ENCODE data around the gene MUC22.
"Not testable (repeated sequence)": the region's sequence is repeated elsewhere in the genome, so short reads cannot be mapped to it uniquely, and the experiment has no call there.

The MUC22 gene

DNA sequence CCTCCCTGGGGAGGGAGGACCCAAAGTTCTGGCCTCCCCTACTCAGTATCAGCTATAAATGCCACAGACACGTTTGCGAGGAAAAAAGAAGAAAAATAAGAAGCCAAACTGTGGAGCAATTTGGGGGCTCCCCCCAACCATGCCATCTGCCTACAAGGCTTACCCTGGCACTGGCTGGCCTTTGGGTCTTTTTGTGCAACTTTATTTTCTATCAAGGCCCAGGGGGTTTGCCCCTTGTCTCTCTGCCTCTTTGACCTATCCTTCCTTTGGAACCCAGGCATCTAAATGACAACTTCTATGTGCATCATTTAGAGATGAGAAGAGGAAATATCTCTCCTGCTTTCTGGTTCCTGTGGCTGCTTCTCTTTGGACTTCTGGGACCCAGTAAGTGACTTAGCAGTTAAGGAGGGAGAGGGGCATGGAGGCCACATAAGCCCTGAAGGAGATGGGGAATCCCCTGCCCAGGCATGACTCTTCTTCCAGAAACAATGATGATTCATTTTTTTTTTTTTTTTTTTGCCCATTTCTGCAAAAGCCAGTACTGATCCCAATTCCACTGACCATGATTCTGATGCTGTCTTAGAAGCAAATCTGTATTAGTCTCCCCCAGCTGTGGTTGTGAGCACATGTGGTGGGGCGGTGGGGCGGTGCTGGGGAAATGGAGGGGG lies at the start of gene MUC22:
TSS of gene MUC22 (plus strand) at position 82 of the 668 bp plus-strand sequence. CDS start at position 315, 233 bp downstream.
- no peak for DNase-seq

DNA sequence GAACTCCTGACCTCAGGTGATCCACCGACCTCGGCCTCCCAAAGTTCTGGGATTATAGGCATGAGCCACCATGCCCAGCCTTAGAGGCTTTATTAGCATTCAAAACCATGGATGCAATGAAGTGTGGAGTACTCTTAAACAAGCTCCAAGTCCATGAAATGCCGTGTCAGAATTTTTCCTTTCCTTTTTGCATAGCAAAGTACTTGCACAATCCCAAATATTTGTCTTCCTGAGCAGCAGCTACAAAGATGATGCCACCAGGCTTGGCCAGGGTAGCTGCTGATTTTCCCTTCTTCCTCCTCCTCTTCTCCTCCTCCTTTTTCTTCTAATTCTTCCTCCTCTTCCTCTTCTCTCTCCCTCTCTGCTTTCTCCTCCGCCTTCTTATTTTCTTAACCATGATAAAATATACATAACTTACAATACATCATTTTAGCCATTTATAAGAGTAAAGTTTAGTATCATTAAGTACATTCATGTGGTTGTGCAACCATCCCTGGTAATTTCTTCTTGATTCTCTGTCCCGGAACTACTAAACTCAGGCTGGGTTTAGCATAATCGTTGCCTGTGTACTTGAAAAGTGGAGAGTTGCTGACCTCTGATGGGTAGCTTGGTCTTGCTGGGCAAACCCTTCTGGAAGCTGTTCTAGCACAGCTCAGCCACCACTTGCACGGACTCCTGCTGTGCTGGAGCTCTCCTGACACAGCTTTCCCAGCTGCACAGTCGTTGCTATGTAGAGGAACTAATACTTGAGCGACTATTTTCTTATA lies 49.2 kb upstream of the MUC22 start:
- DNase-seq = no peak

DNA sequence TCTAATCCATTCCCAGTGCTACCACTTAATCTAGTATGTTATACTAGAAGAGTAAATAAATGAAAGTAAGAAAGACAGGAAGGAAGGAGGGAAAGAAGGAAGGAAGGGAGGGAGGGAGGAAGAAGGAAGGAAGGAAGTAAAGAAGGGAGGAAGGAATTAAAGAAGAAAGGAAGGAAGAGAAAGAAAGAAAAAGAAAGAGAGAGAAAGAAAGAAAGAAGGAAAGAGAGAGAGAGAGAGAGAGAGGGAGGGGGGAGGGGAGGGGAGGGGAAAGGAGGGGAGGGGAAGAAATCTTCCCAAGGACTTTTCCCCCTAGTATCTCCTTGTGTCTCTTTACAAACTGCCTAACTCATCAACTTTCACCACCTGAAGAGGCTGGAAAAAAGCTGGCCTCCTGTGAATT lies 47.6 kb upstream of the MUC22 start:
- no peak for DNase-seq

DNA sequence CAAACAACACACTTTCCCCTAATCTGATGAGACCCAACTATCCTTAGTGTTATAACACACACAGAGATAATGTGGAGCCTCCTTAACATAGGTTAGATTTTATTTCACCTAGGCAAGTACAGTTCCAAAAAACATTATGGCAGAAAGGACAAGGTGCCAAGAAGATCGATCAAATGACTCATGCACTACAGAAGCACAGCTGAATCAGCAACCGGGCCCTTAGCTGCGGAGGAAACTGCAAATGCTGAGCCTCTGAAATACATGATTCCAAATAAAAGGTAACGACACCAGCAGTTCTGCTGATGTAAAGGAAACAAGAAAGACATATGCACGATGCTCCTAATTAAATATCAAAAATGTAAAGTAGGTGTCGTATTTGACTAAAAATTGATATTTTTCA lies 46.6 kb upstream of the MUC22 start:
- no peak for DNase-seq

DNA sequence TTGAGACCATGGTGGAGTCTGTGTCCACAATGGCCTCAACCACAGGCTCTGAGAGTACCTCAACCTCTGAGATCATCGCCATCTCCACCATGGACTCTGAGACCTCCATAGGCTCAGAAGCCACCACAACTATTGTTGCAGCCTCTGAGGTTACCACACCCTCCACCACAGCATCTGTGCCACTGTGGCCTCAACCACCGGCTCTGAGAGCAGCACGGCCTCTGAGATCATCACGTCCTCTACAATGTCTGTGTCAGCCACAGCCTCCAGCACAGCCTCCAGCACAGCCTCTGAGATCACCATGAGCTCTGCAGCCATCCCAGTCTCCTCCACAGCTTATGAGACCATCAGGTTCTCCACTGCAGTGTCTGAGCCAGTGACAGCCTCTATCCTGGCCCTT lies 46.2 kb upstream of the MUC22 start:
- DNase-seq = no peak

DNA sequence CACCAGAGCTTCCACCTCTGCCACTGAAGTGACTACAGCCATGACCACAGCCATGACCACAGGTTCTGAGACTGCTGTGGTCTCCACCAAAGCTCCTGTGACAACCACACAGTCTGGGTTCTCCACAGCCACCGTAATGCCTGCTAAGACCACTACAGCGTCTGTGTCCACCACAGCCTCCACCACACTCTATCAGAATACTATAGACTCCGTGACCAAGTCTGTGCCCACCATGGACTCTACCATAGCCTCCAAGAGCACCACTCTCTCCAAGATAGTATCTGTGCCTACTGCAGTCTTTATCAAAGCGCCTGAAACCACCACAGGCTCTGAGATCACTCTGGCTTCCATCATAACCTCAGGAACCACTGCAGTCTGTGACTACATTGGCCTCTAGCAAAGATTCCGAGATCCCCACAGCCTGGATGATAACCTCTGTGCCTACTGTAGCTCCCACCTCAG lies 45.1 kb upstream of the MUC22 start:
- DNase-seq = no peak

DNA sequence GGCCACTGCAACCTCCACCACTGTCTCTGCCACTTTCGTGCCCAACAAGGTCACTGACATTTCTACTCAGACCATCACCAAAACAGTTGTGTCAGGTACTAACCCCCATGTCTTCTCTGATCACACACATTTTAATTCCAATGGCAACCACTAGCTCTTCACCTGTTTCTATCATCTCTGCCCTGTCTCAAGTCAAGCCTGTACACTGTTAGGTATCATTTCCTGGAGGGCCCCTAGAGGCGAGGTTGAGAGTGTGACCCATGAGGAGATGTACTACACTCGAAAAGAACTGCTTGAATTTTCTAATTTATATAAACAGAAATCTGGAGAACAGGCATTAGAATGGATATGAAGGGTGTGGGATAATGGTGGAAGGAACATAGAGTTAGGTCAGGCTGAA lies 44.1 kb upstream of the MUC22 start:
- no peak for DNase-seq

DNA sequence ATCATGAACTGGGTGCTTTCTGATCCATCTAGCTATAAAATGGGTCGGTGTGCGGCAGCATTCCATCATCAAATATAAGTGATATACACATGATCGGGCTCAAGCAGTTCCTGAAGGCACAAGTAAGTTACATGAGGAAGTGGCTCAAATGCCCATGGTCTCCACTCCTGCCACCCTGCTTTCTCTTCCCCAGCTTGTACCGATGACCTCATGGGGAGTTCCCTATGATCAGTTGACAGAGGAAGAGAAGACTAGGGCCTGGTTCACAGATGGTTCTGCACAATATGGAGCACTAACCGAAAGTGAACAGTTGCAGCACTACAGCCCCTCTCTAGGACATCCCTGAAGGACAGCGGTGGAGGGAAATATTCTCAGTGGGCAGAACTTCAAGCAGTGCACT lies 41.1 kb upstream of the MUC22 start:
- not testable (repeated sequence) for DNase-seq

DNA sequence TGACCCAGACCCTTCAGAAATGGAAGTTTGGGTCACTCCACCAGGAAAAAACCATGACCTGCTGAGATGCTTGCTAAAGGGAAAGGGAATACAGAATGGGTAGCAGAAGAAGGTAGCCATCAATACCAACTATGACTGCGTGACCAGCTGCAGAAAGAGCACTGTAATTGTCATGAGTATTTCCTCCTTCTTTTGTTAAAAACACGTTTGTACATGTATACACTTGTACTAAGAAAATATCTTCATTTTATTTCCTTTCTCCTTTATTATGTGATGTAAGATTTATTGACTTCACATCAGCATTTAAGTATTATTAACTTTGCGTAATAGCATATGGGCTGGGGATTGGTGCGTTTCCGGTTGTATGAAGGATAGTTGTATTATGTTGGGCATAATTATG lies 39.3 kb upstream of the MUC22 start:
- DNase-seq = no peak

DNA sequence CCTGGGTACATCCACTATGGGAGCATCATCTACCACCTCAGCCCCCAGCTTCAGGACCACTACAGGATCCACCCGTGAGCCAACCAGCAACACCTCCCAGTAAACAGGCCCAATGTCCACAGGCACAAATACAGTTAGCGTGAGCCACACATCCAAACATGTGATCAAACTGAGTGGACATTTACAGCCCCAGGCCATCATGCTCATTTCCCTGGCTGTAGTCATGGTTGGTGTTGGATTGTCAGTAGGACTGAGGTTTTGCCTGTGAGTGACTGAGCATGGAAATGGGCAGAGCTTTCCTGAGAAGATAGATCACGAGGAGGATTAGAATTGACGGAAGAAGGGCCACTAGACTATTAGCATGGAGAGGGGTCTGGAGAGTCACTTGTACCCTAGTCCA lies 37.5 kb upstream of the MUC22 start:
- DNase-seq = no peak

DNA sequence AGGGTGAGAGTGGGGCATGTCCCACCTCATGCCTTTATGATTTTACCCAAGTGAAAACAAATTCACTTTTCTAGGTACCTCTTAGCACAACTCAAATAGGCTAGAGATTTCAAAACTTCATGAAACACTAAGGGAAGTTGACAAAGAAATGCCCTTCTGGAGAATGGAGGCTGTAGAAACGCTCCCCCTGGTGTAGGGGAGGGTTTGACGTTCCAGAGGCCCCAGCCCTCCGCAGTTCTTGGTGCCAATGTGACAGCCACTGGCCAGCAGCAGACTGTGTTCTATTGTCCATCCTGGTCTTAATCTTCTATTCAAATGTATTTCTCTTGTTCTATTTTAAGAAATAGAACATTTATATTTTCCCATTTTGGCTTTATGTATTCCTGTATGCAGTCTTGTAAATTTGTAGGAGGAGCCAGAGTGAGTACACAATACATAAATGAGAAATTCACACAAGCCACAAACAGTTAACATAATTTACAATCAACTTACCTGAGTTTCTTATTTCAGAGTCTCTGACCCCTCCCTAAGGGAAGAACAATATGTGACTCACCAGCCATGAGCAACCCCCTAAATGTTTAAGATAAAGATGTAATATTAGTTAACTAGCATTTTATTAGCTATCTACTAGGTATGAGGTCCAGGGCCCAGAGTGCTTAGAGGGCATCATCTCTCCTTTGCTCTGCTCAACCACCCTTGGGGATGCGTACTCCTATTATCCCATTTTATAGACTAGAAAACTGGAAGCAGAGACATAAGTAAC lies 35.6 kb upstream of the MUC22 start:
- no peak for DNase-seq

DNA sequence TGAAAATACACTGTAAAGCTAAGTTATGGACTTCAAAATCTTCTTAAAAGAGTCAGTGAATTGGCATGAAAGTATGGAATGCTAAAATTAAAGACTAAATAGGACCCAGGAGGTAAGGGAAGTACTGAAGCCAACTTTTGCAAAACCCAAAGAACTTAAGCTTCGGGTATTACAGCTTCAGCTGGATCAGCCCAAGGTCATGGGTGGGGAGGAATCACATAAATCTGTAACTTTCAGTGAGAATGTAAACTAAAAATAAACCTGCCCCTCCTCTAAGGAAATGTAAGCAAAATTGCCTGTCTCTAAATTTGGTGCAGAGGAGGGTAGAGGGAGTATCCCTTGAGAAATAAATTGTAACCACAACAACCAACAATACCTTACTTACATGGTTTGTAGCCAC lies 31.1 kb upstream of the MUC22 start:
- no peak for DNase-seq

DNA sequence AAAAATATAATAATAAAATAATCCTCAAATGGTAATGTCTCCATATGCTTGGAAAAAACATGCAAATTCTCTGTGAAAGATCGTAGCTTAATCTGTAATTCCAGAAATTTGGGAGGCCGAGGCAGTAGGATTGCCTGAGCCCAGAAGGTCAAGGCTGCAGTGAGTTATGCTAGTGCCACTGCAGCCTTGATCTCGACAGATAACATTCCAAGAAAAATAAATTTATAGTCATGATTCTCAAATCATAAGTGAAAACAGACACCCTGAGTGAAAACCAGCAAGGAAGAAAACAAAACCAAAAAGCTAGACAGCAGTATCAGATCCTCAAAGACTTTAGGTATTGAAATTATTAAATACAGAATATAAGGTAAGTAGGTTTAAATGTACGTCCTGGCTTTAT lies 30.6 kb upstream of the MUC22 start:
- no peak for DNase-seq

DNA sequence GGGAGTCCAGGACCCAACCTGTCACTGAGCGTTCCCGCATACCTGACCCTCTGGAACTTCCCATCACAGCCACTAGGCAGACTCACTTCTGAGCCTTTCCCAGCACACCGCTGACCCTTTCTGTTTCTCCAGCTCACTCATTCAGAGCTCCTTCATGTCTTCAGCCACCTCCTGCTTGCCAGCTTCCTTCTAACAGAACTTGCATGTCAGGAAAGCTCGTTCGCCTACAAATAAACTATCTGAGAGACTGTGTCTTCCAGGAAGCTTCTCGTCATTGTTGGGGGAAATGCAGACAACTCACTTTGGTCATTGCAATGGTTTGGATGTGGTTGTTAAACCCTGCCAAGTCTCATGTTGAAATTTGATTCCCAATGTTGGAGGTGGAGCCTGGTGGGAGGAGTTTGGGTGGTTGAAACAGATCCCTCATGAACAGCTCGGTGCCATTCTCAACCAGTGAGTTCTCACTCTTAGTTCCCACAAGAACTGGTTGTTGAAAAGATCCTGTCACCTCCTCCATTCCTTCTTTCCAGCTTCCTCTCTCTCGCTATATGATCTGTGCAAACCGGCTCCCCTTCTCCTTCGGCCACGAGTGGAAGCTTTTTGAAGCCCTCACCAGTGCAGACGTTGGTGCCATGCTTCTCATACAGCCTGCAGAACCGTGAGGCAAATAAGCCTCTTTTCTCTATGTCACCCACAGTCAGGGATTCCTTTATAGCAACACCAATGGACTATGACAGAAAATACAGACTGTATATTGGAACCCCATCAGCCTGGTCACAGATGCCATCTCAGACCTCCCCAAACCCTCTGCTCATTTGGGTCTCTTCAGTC lies 28.1 kb upstream of the MUC22 start:
- DNase-seq = no peak

DNA sequence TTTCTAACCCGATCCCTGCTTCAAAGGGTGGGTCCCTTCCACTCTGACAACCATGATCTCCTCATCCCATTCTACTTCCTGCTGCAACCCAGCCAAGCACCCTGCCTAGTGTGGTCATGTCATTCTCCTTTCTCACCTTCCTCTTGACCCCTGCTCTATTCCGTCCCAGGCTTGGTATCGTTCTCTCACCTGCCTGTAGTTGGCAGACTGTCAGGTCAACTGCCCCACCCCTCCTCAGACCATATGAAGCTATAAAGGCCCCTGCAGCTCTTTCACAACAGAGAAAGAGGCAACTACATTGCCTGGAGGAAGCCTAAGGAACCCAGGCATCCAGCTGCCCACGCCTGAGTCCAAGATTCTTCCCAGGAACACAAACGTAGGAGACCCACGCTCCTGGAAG lies 26.8 kb upstream of the MUC22 start, which contains the start of gene MUC21:
TSS of gene MUC21 (plus strand) at position 280 of the 400 bp plus-strand sequence. CDS start 241 bp downstream, outside the sequence.
- DNase-seq = no peak

DNA sequence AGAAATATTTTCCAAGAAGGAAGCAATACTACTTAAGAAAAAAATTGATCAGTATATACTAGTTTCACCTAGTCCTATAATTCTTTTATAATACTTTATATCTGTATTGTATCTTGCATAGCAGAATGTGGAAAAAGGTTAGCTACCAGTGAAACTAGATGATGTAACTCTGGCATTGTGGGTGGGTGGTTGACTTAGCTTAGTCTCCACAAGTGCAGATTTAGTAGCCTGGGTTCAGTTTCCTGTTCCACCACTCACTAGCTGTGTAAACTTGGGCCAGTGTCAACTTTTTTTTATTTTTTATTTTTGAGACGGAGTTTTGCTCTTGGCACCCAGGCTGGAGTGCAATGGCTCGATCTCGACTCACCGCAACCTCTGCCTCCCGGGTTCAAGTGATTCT lies 24.8 kb upstream of the MUC22 start:
- no peak for DNase-seq

DNA sequence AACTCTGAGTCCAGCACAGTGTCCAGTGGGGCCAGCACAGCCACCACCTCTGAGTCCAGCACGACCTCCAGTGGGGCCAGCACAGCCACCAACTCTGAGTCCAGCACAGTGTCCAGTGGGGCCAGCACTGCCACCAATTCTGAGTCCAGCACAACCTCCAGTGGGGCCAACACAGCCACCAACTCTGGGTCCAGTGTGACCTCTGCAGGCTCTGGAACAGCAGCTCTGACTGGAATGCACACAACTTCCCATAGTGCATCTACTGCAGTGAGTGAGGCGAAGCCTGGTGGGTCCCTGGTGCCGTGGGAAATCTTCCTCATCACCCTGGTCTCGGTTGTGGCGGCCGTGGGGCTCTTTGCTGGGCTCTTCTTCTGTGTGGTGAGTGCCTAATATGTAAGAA lies 23.0 kb upstream of the MUC22 start:
- no peak for DNase-seq

DNA sequence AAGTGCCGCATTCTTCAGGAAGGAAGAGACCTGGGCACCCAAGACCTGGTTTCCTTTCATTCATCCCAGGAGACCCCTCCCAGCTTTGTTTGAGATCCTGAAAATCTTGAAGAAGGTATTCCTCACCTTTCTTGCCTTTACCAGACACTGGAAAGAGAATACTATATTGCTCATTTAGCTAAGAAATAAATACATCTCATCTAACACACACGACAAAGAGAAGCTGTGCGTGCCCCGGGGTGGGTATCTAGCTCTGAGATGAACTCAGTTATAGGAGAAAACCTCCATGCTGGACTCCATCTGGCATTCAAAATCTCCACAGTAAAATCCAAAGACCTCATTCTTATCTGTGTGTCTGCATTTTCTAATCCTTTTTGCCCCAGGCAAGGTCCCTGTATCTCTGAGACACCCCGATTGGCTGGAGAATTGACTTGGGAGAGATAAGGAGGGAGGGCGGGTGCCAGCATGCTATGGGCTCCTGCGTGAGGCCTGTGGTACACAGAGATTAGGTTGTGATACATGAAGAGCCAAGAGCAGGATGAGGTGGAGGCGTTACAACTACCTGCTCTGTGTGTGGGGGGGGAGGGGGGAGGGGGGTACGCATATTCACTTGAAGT lies 22.0 kb upstream of the MUC22 start:
- DNase-seq = no peak

DNA sequence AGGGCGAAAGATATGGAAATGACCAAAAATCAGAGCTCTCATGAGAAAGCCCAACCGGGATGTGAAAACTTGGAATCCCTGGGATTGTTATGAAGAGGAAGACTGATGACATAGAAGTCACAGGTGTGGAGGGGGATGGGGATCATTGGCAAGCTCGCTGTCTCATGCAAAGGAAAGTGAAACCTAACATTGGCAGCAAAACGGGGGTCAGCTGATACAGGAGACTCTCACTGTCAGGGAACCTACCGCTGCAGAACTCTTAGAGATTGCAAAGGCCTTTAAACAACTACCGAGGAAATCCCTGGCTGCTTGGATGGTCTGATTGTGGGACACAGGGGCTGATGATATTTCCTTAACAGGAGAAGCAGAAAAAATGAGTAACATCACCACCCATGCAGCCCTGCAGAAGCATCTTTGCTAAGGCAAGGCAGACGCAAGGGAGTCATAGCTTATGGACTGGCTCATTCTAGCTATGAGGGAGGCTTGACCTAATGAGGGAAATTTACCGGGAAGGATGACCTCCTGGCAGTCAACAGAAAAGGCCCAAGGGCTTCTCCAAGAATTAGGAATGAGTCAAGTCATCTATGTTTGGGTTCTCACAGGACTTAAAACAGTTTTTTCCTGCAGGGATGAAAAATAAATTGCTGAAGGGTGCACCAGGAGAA lies 19.7 kb upstream of the MUC22 start:
- no peak for DNase-seq

DNA sequence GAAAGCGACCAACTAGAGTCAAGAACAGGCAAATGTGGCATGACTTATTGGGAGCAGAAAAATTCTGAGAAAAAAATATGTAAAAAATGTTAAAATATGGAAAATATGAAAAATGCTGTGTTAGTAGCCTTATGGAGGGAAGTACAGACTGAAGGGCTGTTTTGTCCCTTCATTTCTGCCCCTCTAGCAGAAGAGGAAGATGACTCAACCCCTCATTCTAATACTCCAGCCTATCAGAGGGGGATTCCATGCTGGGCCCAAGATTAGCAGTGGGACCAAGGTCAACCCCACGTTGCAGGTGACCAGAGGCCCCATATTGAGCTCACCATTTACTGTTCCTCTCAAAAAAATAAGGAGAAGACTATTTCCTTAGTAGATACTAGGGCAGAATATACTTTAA lies 18.4 kb upstream of the MUC22 start:
- no peak for DNase-seq

DNA sequence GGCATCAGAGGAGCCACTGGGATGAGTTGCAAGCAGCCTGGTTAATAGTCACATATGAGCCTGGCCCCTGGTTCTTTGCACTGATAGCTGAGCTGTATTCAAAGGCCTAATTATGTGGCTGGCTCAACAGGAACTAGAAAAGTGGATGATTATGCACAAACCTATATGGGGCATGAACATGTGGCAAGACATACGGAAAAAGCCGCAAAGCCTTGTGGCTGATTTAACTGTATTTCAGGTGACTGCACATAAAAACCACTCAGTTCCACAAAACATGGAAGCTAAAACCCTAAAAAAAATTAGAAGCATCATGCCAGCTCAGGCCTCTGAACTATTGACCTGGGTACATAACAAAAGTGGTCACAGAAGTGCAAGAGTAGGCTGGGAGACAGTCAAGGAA lies 13.0 kb upstream of the MUC22 start:
- no peak for DNase-seq

DNA sequence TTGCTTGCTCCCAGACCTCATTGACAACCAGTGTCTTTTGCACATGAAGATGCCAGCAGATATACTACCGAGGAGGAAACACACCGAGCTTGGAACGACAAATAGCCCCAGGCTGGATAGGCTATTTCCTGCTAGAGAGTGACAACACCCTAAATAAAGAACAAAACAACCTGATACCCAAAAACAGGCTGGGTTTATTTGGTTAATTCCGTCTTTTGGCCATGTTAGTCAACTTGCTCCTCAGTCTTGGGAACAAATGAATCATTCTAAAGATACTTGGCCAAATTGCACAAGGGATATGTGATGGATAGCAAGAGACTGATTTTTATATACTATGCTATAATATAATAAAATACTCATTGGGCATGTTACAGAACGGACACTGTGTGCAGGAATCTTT lies 11.5 kb upstream of the MUC22 start:
- DNase-seq = no peak

Data from NCI-H1417 treated with DMSO at 0.1 percent for 48 hours (cell line).